Measurements from ENCODE around the gene KCNC1. TPM values are rescaled to one million over a fixed set of nuclear protein-coding genes. Genes with fewer than 3 reads are reported as not detected.

KCNC1 gene
- total RNA-seq, 1 experiment from 2014 or later: 0.04 TPM

- H3K4me1 ChIP-seq (ENCODE audit: insufficient read depth, low read length): no peaks in the 10 kb centered on the region
- H4K8ac ChIP-seq (replicated peaks; ENCODE audit: insufficient read length, low read depth, low read length): no peak overlapping the region
- H2AFZ ChIP-seq (ENCODE audit: low read length): no peak overlapping the region
- H2BK15ac ChIP-seq (ENCODE audit: low read depth, low read length): no peak overlapping the region
- peak overlapping the region in 1 of 3 experiments; percentile 78; a peak in 1 of 7 replicates for H3K27ac Mint-ChIP-seq
- peaks cover 22% of the 10 kb centered on the region for H3K27me3 Mint-ChIP-seq (ENCODE audit: low read depth)
- H2BK5ac ChIP-seq (ENCODE audit: insufficient read length, low read length): no peak overlapping the region
- no peak overlapping the region for H3T11ph ChIP-seq (ENCODE audit: low read length)
- no peak for TF ChIP-seq CTCF (conservative IDR thresholded peaks at IDR 0.05)
- no peak overlapping the region for H3K4ac ChIP-seq (ENCODE audit: low read depth, low read length)
- H3K18ac ChIP-seq (ENCODE audit: insufficient read length, low read depth, low read length): no peak overlapping the region
- no peak overlapping the region for H4K5ac ChIP-seq (ENCODE audit: insufficient read length, low read depth, low read length)
- no peak overlapping the region for H2AK5ac ChIP-seq (ENCODE audit: insufficient read length, low read length)
- no peak for DNase-seq
- no peaks in the 10 kb centered on the region for H3K79me2 ChIP-seq (ENCODE audit: insufficient read depth, low read length)
- H3K27me3 ChIP-seq (ENCODE audit: insufficient read depth, low read length): no peaks in the 10 kb centered on the region
- H3K79me1 ChIP-seq (ENCODE audit: insufficient read depth, low read depth, low read length, poor library complexity, severe bottlenecking): no peaks in the 10 kb centered on the region
- no CpG with 5 or more reads among the region's 19 CpGs for WGBS (ENCODE audit: extremely low coverage, insufficient read length, low lambda C conversion rate)
- H3K4me3 Mint-ChIP-seq: no peak overlapping the region
- H2BK12ac ChIP-seq (ENCODE audit: insufficient read length, low read depth, low read length): no peak overlapping the region
- no peak overlapping the region for H3K23ac ChIP-seq (ENCODE audit: insufficient read length, low read depth, low read length)
- no peak overlapping the region for H2BK20ac ChIP-seq (ENCODE audit: low read depth, low read length, poor library complexity, severe bottlenecking)
- H3K4me1 Mint-ChIP-seq: no peaks in the 10 kb centered on the region
- no peaks in the 10 kb centered on the region for H3K9me3 Mint-ChIP-seq
- H3K36me3 Mint-ChIP-seq (ENCODE audit: insufficient read depth in 1 of 3, low read depth in 3 of 3): no peaks in the 10 kb centered on the region
- no peak overlapping the region for H3K9ac ChIP-seq (ENCODE audit: extremely low read depth, insufficient read length, low read length)
- no peaks in the 10 kb centered on the region for H3K23me2 ChIP-seq (ENCODE audit: insufficient read length, low read depth, low read length, poor library complexity, severe bottlenecking)
- H3K27ac ChIP-seq (ENCODE audit: insufficient read length, low read depth, low read length): no peak overlapping the region
- no peak overlapping the region for H4K91ac ChIP-seq (ENCODE audit: insufficient read length, low read depth, low read length)
- H3K4me2 ChIP-seq (ENCODE audit: insufficient read depth, insufficient read length, low read length): no peak overlapping the region
- H2BK120ac ChIP-seq (ENCODE audit: low read depth, low read length, poor library complexity, severe bottlenecking): no peak overlapping the region
- H3K56ac ChIP-seq (ENCODE audit: insufficient read length, low read depth, low read length): no peak overlapping the region
- no peaks in the 10 kb centered on the region for H4K20me1 ChIP-seq (ENCODE audit: control insufficient read depth, insufficient read depth, insufficient read length)
- H3K14ac ChIP-seq (ENCODE audit: insufficient read depth, low read length): no peak overlapping the region; the same call in 1 of the 2 replicates
- no peaks in the 10 kb centered on the region for H3K9me3 ChIP-seq (ENCODE audit: control insufficient read depth, low read depth, low read length)
Observed at GRCh38 chr11:17748761-17749721, 14.5 kb downstream of the KCNC1 start.
